NCI-H128 (cell line): ENCODE data around the gene ASPN.
"Not testable (repeated sequence)": the region's sequence is repeated elsewhere in the genome, so short reads cannot be mapped to it uniquely, and the experiment has no call there.

Experiments
- DNase-seq: peaks from one replicate; lab custom pipeline; 2025; ENCODE audit not compliant: unreplicated experiment; lab: John Stamatoyannopoulos, UW

ASPN gene

GRCh38 chr9:92423612-92424011 lies 58.7 kb downstream of the ASPN start:
- no peak for DNase-seq

DNA sequence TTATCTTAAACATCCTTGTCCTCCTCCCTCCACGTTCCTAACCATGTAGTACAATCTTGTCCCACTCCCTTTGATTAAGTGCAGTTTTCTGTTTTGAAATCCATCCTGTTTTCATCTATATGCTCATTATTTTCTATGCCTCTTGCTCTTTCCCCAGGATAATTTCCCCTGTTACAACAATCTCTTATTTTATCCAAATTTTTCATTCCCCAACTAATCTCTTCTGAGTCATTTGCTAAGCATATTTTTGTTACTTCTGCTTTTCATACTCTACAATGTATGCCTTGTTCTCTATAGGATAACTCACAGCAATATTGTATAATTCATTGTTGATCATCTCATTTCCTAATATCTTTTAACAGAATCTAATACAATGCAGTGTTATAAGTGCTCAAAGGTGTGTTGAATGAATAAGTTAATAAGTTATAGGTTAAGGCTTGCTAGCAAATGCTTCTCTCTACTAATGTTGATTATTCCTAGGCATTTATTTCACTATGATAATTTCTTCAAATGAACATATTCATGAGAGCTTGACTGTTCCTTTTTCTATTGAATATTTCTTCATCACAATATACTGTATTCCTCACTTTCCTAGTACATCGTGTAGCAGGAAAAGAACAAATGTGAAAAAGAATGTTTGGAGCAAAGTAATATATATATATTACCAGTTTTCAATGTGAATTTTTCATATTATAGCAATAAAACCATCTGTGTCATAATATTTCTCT lies 59.5 kb downstream of the ASPN start:
- DNase-seq: no peak

DNA sequence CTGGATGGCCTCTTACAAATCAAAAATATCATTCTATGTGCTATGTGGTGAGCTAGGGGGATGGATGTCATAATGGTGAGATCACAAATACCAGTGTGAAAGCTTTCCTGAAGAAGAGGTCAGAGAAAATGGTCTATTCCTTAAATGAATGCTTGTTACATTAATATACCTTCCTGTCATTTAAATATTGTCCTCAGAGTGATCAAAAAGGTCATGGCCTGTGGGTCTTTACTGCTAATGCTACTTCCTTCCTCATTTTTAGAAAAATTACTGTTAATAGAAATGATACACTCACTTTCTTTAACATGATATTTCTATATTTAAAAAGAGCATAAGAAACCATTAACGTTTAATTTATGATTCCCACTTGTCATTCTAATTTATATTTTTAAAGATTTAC lies 67.7 kb downstream of the ASPN start:
- DNase-seq: no peak

DNA sequence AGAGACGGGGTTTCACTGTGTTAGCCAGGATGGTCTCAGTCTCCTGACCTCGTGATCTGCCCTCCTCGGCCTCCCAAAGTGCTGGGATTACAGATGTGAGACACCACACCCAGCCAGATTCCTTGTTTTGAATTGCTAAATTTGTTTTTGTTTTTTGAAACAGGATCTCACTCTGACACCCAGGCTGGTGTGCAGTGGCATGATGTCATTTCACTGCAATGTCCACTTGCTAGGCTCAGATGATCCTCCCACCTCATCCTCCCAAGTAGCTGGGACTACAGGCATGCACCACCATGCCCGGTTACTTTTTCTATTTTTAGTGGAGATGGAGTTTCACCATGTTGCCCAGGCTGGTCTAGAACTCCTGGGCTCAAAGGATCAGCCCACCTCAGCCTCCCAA lies 71.1 kb downstream of the ASPN start:
- not testable (repeated sequence) for DNase-seq

- no peak for DNase-seq
These were observed 73.4 kb downstream of the ASPN start for GRCh38 chr9:92408747-92409478.

DNA sequence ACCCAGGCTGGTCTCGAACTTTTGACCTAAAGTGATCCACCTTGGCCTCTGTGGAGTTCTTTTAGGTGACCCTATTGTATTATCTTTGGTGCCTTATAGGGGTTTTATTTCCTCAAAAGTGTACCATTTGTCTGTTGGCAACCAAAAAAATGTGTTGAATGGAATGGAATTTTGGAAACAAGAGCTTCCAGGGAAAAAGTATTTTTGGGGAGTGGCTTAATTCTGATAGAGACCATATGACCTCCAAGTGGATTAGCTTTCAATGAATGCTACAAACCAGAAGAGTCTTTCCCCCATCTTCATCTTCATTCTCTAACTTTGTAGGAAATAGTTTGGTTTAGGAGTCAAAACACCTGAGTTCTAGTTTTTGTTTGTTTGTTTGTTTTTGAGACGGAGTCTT lies 74.5 kb downstream of the ASPN start:
- DNase-seq: no peak

DNA sequence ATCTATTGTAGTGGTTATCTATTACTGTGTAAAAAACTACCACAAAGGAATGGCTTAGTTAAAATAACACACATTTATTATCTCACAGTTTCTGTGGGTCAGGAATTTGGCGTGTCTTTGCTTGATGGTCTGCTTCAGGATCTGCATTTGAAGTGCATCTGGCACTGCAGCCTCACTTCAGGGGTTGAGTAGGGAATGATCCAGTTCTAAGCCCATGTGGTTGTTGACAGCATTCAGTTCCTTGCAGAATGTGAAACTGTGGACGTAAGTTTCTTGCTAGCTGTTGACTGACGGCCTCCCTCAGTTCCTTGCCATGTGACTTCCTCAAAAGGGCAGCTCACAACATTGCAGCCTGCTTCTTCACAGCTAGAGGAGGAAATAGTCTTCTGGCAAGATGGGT lies 75.8 kb downstream of the ASPN start:
- no peak for DNase-seq
